HEK293 (cell line): ENCODE data around the gene TBC1D22A.
A peak's percentile ranks its signal among the peaks of the same experiment; 100 is the strongest.

Experiments used
- EGR2 ChIP-seq: fragments of 450-650 bp; formaldehyde crosslinking; IDR thresholded peaks from 2 replicates; pipeline ENCODE4 v1.5.1; 2016; ENCODE audit warnings: low read depth, missing biosample characterization, missing genetic modification characterization
- GLI2 ChIP-seq: fragments of 450-650 bp; formaldehyde crosslinking; IDR thresholded peaks from 2 replicates; pipeline ENCODE4; 2017; ENCODE audit warnings: missing biosample characterization, missing genetic modification characterization, low read depth, borderline replicate concordance
- KLF1 ChIP-seq: fragments of 450-650 bp; formaldehyde crosslinking; IDR thresholded peaks from 2 replicates; pipeline ENCODE4 v1.5.1; 2016; ENCODE audit warnings: missing biosample characterization, missing genetic modification characterization
- KLF16 ChIP-seq: fragments of 450-650 bp; formaldehyde crosslinking; IDR thresholded peaks from 2 replicates; pipeline ENCODE4 v1.5.1; 2017; ENCODE audit warnings: missing biosample characterization, missing genetic modification characterization
- PRDM10 ChIP-seq: fragments of 450-650 bp; formaldehyde crosslinking; IDR thresholded peaks from 2 replicates; pipeline ENCODE4 v1.5.1; 2016; ENCODE audit warnings: missing biosample characterization, missing genetic modification characterization
- PRDM2 ChIP-seq: fragments of 450-650 bp; formaldehyde crosslinking; IDR thresholded peaks from 2 replicates; pipeline ENCODE4 v1.5.1; 2016; ENCODE audit warnings: missing biosample characterization, missing genetic modification characterization, borderline replicate concordance
- SP7 ChIP-seq: fragments of 450-650 bp; formaldehyde crosslinking; IDR thresholded peaks from 2 replicates; pipeline ENCODE4 v1.5.1; 2016; ENCODE audit warnings: missing biosample characterization, missing genetic modification characterization
- ZBTB26 ChIP-seq: fragments of 450-650 bp; formaldehyde crosslinking; optimal IDR thresholded peaks from 2 replicates; pipeline ENCODE3; 2016; ENCODE audit warnings: missing biosample characterization, mild to moderate bottlenecking, missing genetic modification characterization
- ZEB2 ChIP-seq: fragments of 450-650 bp; formaldehyde crosslinking; IDR thresholded peaks from 2 replicates; pipeline ENCODE4 v1.5.1; 2016; ENCODE audit warnings: missing biosample characterization, missing genetic modification characterization
- ZFHX2 ChIP-seq: fragments of 450-650 bp; formaldehyde crosslinking; conservative IDR thresholded peaks from 2 replicates; pipeline ENCODE4 v1.5.1; 2016; ENCODE audit warnings: missing biosample characterization, missing genetic modification characterization
- ZNF148 ChIP-seq: fragments of 450-650 bp; formaldehyde crosslinking; IDR thresholded peaks from 2 replicates; pipeline ENCODE4 v1.5.0; 2017; ENCODE audit warnings: missing biosample characterization, missing genetic modification characterization, borderline replicate concordance
- ZNF184 ChIP-seq: fragments of 450-650 bp; IDR thresholded peaks from 2 replicates; pipeline ENCODE4 v1.5.1; 2018; ENCODE audit warnings: missing biosample characterization, mild to moderate bottlenecking, missing genetic modification characterization
- ZNF311 ChIP-seq: fragments of 450-650 bp; formaldehyde crosslinking; IDR thresholded peaks from 2 replicates; pipeline ENCODE4 v1.5.1; 2017; ENCODE audit warnings: missing biosample characterization, missing genetic modification characterization, borderline replicate concordance
- ZNF426 ChIP-seq: fragments of 450-650 bp; formaldehyde crosslinking; IDR thresholded peaks from 2 replicates; pipeline ENCODE4 v1.5.1; 2017; ENCODE audit warnings: missing biosample characterization, missing genetic modification characterization, mild to moderate bottlenecking, inconsistent platforms, moderate library complexity
- ZNF433 ChIP-seq: fragments of 450-650 bp; formaldehyde crosslinking; IDR thresholded peaks from 2 replicates; pipeline ENCODE4 v1.5.1; 2016; ENCODE audit warnings: missing biosample characterization, missing genetic modification characterization, low read depth
- ZNF510 ChIP-seq: fragments of 450-650 bp; formaldehyde crosslinking; IDR thresholded peaks from 2 replicates; pipeline ENCODE4 v1.5.1; 2018; ENCODE audit warnings: mild to moderate bottlenecking, missing genetic modification characterization, missing biosample characterization; ENCODE audit not compliant: insufficient replicate concordance
- ZNF513 ChIP-seq: fragments of 450-650 bp; IDR thresholded peaks from 2 replicates; pipeline ENCODE4 v1.5.1; 2018; ENCODE audit warnings: missing biosample characterization, missing genetic modification characterization
- ZNF549 ChIP-seq: fragments of 450-650 bp; IDR thresholded peaks from 2 replicates; pipeline ENCODE4 v1.5.1; 2018; ENCODE audit warnings: missing biosample characterization, missing genetic modification characterization, mild to moderate bottlenecking, inconsistent platforms, moderate library complexity
- ZNF707 ChIP-seq: fragments of 450-650 bp; formaldehyde crosslinking; IDR thresholded peaks from 2 replicates; pipeline ENCODE4 v1.5.1; 2016; ENCODE audit warnings: missing biosample characterization, missing genetic modification characterization
- ZNF791 ChIP-seq: fragments of 450-650 bp; formaldehyde crosslinking; IDR thresholded peaks from 2 replicates; pipeline ENCODE4 v1.5.1; 2016; ENCODE audit warnings: missing biosample characterization, missing genetic modification characterization
- ZSCAN16 ChIP-seq: fragments of 450-650 bp; formaldehyde crosslinking; IDR thresholded peaks from 2 replicates; pipeline ENCODE4 v1.5.1; 2016; ENCODE audit warnings: missing biosample characterization, missing genetic modification characterization
- ZSCAN4 ChIP-seq: fragments of 450-650 bp; formaldehyde crosslinking; IDR thresholded peaks from 2 replicates; pipeline ENCODE4 v1.5.1; 2017; ENCODE audit warnings: missing biosample characterization, missing genetic modification characterization

TBC1D22A gene

GRCh38 chr22:47009304-47010101 lies 247.1 kb downstream of the TBC1D22A start (continued):
- TF ChIP-seq ZSCAN4 (no peak), GLI2 (tag by site-specific recombination) (no peak), SP7 (tag by site-specific recombination) (no peak), ZNF433 (tag by site-specific recombination) (no peak), ZSCAN16 (tag by site-specific recombination) (no peak), PRDM2 (tag by site-specific recombination) (no peak), ZEB2 (tag by site-specific recombination) (peak; percentile 63; the same call in 1 of the 2 replicates), ZBTB26 (tag by site-specific recombination) (no peak), ZNF148 (tag by site-specific recombination) (peak; percentile 100), ZNF707 (peak; percentile 37; the same call in 1 of the 2 replicates), ZNF510 (tag by site-specific recombination) (no peak), EGR2 (no peak), ZNF184 (tag by site-specific recombination) (no peak), KLF1 (no peak), ZNF791 (tag by site-specific recombination) (peak; percentile 86), ZNF311 (tag by site-specific recombination) (peak; percentile 98), ZNF513 (tag by site-specific recombination) (peak; percentile 99), ZNF426 (tag by site-specific recombination) (no peak), ZFHX2 (tag by site-specific recombination) (no peak; the same call in 1 of the 2 replicates), ZNF549 (tag by site-specific recombination) (no peak), PRDM10 (no peak), KLF16 (tag by site-specific recombination) (no peak)
